Fibroblast of lung (primary cell): ENCODE results near the gene WWOX.

Experiments
- CTCF ChIP-seq, 2 donors: IDR thresholded peaks in 1 of 2; conservative IDR thresholded peaks in 1 of 2; 1 replicate in 1 of 2; 2 replicates in 1 of 2; pipeline ENCODE4 v1.5.1; 2011 to 2012; ENCODE audit warnings: low read length in 2 of 2, control low read depth in 1 of 2, inconsistent platforms in 1 of 2, low read depth in 1 of 2, mild to moderate bottlenecking in 1 of 2
- EZH2 ChIP-seq: IDR thresholded peaks from 2 replicates; pipeline ENCODE4 v1.5.1; 2012; ENCODE audit warnings: low read length, control low read depth, mild to moderate bottlenecking; ENCODE audit errors: missing control alignments

GRCh38 chr16:78972006-78972405 is 872.6 kb downstream of the WWOX start:
- TF ChIP-seq CTCF (conservative IDR thresholded peaks at IDR 0.05 in 1 of 2, IDR thresholded peaks at IDR 0.05 in 1 of 2; ENCODE audit: low read depth in 1 of 2, low read length in 2 of 2) (no peak), EZH2 (no peak)
